Ammon's horn (tissue), 1 donor: ENCODE data around the gene PLXNA3.
A peak's percentile ranks its signal among the peaks of the same experiment; 100 is the strongest.

Experiments
- DNase-seq: peaks from one replicate; pipeline ENCODE4 v3.0.0-alpha.2; 2016; ENCODE audit warnings: low spot score

PLXNA3 gene

DNA sequence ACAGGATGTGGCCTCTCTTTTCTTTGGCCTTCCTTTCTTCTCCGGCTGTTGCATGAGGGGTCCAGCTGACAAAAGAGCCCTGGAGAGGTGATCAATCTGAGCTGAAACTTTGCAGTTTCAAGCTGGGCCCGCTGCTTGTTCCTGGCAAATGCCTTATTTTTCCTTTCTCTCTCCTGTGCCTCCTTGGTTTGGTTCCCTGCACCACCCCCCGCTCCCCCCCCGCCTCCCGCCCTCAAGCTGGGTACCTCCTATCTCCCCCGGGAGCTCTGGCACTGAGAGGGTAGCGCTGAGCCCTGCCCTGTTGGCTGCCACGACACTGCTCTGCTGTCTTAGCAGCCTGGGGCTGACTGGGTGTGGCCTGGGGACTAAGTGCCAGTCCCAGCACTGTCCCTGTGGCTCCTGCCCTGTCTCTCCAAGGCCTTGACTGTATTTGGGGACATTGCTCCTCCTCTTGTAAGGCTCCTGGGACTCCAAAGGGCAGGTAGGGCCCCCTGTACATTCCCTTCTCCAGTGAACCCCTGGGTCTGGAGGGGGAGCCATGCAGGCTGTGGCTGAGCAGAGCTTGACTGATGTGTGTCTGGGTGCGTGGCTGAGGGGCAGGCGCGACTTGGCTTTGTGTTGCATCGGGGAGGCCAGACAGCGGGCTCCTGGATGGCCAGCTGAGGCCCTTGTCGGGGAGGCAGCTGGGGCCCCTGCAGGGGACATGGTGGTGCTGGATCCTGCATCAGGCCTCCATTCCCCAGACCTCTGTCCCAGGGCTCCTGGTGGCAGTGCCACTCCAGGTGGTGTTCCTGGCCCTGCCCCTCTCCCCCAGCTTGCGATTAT, 1.1 kb downstream of the PLXNA3 start:
- DNase-seq = peak; percentile 32

DNA sequence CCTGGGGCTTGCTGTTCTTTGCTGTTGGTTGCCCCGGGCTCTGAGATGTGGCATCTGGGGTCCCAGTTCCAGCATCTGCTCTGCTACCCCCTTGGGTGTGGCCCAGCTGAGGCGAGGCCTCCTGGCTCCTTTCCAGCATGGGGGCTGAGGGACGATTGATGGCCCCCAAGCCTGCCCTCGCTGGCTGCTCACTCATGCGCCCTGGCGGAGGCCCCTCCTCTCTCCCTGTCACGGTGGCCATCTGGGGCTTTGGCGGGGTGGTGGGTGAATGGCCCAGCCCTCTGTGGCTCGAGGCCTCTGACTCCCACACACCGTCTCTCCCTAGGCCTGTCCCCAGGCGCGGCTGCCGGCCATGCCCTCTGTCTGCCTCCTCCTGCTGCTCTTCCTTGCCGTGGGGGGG, 1.8 kb downstream of the PLXNA3 start:
- no peak for DNase-seq

DNA sequence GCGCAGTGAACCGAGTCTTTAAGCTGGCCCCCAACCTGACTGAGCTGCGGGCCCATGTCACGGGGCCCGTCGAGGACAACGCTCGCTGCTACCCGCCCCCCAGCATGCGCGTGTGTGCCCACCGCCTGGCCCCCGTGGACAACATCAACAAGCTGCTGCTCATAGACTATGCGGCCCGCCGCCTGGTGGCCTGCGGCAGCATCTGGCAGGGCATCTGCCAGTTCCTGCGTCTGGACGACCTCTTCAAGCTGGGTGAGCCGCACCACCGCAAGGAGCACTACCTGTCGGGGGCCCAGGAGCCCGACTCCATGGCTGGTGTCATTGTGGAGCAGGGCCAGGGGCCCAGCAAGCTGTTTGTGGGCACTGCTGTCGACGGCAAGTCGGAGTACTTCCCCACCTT, 2.2 kb downstream of the PLXNA3 start:
- no peak for DNase-seq

DNA sequence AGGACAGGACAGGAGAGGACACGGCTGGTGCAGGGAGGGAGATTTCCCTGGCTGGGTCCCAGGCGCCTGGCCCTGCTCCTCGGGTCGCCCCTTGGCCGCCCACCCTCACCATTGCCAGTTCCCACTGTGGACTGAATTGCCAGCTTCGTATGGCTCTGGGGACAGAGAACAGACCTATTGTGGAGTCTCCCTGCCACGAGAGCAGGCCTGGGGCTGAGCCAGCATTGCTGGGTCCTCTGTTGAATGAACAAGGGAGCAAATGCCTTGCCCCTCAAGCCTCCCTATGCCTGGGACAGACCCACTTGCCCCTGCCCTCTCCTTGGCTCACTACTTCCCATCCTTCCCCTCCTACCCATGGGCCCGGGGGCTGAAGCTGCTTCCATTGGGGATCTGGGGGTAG, 4.3 kb downstream of the PLXNA3 start:
- DNase-seq = peak; percentile 37

DNA sequence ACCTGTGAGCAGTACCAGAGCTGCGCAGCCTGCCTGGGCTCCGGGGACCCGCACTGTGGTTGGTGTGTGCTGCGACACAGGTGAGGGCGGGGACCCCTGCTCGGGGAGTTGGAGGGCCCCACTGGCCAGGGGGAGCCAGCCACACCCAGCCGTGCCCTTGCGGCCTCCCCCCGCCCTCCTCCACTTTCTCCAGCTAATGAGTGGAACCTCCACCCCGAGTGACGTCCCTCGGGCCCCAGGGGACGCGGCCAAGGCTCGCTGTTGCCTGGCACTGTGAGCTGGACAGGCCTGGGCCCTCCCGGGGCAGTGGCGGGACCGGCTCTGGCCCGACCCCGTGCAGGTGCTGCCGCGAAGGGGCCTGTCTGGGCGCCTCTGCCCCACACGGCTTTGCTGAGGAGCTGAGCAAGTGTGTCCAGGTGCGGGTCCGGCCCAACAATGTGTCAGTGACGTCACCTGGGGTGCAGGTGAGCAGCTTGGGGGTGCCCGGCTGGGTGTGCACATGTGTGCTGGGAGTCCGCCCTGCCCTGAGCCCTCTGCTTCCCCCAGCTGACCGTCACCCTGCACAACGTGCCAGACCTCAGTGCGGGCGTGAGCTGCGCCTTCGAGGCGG, 5.6 kb downstream of the PLXNA3 start:
- DNase-seq = no peak

DNA sequence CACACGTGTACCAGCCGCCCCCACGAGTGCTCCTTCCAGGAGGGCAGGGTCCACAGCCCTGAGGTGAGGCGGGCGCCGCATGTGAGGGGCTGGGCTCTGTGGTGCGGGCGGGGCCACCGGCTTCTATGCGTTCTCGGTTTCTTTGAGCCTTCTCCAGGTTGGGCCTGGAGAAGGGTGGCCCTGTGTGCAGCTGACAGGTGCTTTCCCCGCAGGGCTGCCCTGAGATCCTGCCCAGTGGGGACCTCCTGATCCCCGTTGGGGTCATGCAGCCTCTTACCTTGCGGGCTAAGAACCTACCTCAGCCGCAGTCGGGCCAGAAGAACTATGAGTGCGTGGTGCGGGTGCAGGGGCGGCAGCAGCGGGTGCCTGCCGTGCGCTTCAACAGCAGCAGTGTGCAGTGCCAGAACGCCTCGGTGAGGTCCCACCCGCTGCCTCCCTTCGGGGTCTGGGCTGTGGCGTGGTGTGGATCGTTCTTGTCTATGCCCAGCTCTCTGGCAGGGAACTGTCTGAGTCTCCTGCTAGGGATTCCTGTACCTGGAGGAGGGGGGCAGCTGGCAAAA, 6.8 kb downstream of the PLXNA3 start:
- no peak for DNase-seq

DNA sequence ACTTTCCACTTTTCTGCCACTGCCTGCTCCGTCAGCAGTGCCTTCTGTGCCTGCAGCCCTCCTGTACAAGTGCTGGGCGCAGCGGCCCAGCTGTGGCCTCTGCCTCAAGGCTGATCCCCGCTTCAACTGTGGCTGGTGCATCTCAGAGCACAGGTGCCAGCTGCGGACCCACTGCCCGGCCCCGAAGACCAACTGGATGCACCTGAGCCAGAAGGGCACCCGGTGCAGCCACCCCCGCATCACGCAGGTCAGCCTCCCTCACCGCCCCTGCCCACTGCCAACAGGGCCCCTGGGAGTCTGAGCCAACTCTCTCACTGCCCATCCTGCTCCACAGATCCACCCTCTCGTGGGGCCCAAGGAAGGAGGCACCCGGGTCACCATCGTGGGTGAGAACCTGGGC, 7.5 kb downstream of the PLXNA3 start:
- DNase-seq = no peak

DNA sequence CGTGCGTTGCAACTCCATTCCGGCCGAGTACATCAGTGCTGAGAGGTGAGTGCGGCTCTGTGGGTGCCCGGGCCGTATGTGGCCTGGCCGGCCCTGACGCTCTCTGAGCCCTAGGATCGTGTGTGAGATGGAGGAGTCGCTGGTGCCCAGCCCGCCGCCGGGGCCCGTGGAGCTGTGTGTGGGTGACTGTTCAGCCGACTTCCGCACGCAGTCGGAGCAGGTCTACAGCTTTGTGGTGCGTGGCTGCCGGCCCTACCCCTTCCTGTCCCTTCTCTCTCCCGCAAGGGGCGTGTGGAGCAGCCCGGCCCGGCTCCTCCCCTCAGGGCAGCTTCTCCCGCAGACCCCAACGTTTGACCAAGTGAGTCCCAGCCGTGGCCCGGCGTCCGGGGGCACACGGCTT, 8.0 kb downstream of the PLXNA3 start:
- no peak for DNase-seq

DNA sequence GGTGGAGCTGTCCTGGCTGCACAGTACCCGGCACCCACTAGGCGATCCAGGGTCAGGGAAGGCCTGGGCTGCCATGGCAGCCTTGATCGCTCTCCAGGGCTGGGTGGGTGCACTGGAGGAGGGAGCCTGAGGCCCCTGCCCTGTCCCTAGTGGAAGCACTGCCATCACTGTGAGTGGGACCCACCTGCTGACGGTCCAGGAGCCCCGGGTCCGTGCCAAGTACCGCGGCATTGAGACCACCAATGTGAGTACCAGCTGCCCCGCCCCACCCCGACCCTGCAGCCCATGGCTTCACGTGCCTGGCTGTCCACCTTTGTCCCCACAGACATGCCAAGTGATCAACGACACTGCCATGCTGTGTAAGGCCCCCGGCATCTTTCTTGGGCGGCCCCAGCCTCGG, 8.8 kb downstream of the PLXNA3 start:
- DNase-seq = no peak

DNA sequence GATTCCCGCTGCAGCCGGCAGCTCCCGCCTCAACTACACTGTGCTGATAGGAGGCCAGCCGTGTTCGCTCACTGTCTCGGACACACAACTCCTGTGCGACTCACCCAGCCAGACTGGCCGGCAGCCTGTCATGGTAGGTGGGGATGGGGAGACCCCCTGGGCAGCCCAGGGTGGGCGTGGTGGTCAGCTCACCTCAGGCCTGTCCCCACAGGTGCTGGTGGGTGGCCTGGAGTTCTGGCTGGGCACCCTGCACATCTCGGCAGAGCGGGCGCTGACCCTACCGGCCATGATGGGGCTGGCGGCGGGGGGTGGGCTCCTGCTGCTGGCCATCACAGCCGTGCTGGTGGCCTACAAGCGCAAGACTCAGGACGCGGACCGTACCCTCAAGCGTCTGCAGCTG, 9.5 kb downstream of the PLXNA3 start:
- DNase-seq = no peak

DNA sequence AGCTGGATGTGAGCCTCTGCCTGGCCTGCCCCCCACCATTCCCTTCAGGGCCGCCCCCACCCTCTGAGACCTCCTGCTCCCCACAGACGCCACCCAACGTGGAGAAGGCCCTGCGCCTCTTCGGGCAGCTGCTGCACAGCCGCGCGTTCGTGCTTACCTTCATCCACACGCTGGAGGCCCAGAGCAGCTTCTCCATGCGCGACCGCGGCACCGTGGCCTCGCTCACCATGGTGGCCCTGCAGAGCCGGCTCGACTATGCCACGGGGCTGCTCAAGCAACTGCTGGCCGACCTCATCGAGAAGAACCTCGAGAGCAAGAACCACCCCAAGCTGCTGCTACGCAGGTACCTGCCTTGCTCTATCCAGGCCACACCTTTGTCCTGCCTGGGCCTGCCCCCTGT, 10.1 kb downstream of the PLXNA3 start:
- DNase-seq = no peak

DNA sequence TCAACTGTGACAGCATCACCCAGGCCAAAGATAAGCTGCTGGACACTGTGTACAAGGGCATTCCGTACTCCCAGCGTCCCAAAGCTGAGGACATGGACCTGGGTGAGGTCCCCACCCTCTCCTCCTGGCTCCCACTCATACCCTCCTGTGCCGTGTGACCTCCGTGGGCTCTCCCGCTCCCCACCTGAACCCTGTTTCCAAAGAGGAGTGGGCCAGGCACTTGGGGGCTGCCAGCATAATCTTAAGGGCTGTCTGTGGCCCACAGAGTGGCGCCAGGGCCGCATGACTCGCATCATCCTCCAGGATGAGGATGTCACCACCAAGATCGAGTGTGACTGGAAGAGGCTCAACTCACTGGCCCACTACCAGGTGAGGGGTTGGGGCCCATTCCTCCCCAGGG, 11.0 kb downstream of the PLXNA3 start:
- DNase-seq = no peak

DNA sequence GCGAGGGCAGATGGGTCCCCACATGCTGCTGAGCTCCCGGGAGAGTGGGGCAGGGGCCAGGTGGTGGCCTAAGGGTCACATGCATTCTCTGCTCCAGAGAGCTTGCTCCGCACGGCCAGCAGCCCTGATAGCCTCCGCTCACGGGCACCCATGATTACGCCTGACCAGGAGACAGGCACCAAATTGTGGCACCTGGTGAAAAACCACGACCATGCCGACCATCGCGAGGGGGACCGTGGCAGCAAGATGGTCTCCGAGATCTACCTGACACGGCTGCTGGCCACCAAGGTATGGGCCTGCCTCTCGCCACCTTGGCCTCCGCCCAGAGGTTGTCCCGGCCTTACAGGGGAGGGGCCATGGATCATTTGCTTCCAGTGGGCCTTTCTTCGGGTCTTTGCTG, 11.8 kb downstream of the PLXNA3 start:
- DNase-seq = no peak

DNA sequence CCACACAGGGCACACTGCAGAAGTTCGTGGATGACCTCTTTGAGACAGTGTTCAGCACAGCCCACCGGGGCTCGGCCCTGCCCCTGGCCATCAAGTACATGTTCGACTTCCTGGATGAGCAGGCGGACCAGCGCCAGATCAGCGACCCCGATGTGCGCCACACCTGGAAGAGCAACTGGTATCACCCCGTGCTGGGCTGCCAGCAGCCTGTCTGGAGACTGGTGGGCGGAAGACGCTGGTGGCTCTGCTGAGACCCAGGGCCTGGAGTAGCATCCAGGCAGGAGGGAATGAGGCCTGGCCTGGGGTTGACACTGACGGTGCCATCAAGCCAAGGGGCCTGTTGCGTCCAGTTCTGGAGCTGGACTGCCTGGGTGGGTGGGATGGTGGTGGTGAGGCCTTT, 12.4 kb downstream of the PLXNA3 start:
- DNase-seq = no peak

DNA sequence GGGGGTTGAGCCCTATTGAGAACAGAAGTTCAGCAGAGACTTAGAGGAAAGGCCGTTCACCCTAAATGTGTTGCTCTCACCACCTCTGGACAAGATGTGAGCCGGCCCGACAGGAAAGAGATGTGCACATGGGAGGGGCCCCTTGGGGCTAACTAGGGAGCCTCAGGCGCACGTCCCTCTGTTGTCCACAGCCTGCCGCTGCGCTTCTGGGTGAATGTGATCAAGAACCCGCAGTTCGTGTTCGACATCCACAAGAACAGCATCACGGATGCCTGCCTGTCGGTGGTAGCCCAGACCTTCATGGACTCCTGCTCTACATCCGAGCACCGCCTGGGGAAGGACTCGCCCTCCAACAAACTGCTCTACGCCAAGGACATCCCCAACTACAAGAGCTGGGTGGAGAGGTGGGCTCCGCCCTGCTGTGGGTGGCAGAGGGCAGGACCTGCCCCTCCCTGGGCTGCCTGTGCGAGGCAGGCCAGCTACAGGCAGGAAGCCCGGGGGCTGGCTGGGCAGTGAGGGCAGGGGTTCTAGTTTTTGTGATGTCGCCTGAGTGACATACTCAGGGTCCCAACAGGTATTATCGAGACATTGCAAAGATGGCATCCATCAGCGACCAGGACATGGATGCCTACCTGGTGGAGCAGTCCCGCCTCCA, 13.0 kb downstream of the PLXNA3 start:
- DNase-seq = no peak

DNA sequence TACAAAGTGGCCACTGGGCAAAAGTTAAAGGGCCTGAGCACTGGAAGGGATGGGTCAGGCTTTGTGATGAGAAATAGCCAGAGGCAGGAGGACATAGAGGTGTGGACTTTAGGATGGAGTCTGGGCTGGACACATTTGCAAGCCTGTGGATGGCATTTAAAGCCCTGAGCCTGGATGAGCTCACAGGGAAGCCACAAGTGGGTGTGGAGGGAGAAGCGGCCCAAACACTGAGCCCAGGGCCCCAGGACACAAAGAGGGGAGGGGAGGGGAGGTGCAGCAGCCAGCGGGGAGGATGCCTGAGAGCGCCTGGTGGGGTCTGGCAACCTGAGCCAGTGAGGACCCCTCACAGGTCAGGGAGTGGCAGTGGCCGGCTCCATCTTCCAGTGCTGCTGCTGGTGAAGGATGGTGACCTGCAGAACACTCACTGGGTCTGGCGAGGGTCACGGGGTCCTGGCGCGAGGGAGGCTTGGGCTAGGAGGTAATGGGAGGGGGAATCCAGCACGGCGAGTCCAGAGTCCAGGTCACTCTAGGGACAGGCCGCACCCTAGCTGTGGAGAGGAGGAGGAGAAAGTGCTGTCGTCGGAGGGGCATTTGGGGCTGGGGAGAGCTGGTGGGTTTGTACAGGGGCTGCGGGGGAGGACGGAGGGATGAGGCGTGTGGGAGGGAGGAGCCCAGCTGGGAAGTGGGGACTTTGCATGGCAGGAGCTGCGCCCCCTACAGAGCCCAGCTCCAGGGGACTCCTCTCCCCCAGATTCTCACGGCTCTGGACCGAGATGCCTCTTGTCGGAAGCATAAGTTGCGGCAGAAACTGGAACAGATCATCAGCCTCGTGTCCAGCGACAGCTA, 14.0 kb downstream of the PLXNA3 start:
- no peak for DNase-seq

DNA sequence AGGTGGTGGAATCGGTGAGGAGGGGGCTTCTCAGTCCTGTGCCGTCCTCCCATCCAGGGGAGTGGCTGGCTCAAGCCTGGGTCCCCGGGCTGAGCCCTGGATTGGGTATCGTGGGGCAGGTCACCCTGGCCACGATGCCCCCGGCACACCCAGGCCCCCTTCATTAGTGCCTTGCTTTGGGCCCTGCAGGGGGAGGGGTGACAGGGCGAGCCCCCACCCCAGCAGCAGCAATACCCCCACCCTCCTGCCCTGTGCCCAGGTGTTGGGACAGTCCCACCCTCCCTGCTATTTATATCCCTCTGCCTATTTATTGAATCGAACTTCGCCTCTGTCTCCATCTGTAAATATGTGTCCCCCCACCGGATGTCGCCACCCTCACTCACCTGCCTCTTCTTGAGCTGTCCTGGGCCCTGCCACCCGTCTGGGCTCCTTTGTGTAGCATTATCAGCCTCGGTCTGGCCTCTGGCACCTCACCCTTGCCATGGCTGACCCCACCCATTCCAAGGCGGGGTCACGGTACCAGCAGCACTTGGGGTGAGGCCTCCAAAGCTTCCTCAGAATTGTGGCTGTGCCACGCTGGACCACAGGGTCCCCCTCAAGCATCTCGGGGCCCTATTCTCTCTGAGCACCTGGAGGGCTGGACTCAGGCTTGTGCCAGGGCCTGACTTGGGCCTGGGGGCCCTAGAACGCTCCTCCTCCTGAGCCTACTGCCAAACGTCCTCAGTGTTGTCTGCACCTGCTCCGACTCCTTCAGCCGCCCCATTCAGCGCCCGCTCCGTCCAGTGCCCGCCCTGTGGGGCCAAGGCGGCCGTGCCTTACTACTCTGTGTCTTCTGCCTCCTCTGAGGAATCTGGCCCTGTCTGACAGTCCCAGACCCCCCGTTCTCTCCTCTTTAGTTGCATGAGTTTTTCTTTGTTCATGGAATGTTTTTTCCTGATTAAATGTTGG, 14.9 kb downstream of the PLXNA3 start:
- DNase-seq = no peak

DNA sequence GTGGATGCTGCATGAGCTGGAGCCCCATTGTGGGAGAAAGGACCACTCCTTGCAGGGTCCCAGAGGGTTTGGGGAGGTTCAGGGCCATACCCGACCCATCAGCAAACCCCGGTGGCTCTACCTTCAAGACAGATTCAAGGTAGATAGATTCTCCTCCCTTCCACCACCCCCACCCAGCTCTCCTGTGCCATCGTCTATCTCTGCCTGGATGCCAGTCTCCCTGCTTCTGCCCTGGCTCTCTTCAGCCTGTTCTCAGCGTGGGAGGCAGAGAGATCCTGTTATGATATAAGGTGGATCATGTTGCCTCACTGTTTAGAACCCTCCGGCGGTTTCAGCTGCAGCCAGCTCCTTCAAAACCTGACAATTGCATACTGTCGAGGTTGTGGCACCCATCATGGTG, 15.6 kb downstream of the PLXNA3 start:
- no peak for DNase-seq

DNA sequence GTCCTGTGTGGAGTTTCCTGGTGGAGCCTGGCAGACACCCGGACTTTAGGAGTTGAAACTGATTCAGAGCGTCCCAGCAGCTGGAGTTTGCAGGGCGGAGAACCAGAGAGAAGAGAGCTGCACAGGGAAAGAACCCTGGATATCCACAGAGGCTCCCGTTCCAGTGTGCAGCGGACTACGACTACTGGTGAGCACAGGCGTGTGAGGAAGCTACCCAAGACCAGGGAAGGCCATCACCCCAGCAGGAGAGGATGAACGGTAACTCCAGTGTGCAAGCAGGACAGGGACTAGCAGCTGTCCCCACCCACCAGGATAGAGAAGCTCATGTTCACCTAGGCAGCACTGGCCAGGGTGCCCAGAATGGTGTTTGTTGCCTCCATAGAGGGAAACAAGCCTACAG, 18.7 kb downstream of the PLXNA3 start:
- DNase-seq = no peak

DNA sequence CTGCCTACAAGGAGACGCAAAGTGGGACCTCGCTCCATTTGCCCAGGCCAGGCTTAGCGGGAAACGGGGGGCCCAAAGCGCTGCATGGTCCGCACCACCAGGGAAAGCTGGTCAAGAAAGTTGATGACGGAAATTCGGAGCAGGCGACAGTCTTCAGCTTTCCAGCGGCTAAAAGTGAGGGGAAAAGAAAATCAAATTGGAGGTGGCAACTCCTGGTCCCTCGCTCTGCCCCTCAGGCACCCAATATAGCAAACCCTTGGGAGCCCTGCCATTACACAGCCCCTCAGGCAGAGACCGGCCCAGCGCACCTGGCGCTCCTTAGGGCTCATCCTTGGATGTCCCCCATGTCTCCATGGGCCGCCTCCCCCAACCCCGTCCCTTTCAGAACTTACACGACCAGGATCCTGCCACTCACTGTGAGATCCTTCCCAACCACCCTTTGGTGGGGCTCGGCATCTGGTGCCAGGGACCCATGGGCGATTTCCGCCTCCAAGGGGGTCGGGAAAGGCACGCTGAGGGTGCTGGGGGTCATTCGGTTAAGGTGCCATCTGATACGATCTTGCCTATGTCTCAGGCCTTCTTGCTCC, 19.9 kb downstream of the PLXNA3 start:
- DNase-seq = no peak
